Erythroblast (primary cell): ENCODE results near the gene TOR1B.

Experiments used
- GATA1 ChIP-seq: IDR thresholded peaks from 2 replicates; pipeline ENCODE4 v1.6.1; 2011; ENCODE audit warnings: low read depth, mild to moderate bottlenecking, control low read depth, low read length, moderate library complexity
- POLR2A ChIP-seq: IDR thresholded peaks from 2 replicates; pipeline ENCODE4 v1.6.1; 2011; ENCODE audit warnings: mild to moderate bottlenecking, low read length

GRCh38 chr9:129832982-129833381, 30.0 kb downstream of the TOR1B start:
- TF ChIP-seq POLR2A, result no peak
- no peak for TF ChIP-seq GATA1
